ENCODE measurements around the gene MPL. TPM values are rescaled to one million over a fixed set of nuclear protein-coding genes. Genes with fewer than 3 reads are reported as not detected.

The MPL gene
- total and polyA plus RNA-seq, 2 of the 8 experiments (the other 6 are each of a cell fraction or from before 2014, with no cell fraction given), result 0.08 TPM; not detected in 1

GRCh38 chr1:43307458-43308158, 30.0 kb upstream of the MPL start:
- Histone ChIP-seq H3K18ac (ENCODE audit: extremely low read depth, low read length) (no peak overlapping the region), H2BK15ac (ENCODE audit: low read length) (no peak overlapping the region), H3K4me3 (ENCODE audit: extremely low read depth in 1 of 4, insufficient read depth in 2 of 4, low read depth in 3 of 4, low read length in 4 of 4) (no peak overlapping the region), H2BK20ac (ENCODE audit: low read length) (no peak overlapping the region), H3K27me3 (replicated peaks in 1 of 4; ENCODE audit: control insufficient read depth in 3 of 4, extremely low read depth in 1 of 4, insufficient read depth in 3 of 4, low read length in 3 of 4) (no peaks in the 10 kb centered on the region; a peak in 1 of 7 replicates), H3K4me2 (ENCODE audit: insufficient read depth in 1 of 2, low read depth in 2 of 2, low read length in 2 of 2) (no peak overlapping the region), H3K14ac (ENCODE audit: insufficient read length) (no peak overlapping the region), H3K79me1 (ENCODE audit: low read depth, low read length) (no peaks in the 10 kb centered on the region), H2BK5ac (ENCODE audit: low read depth, low read length) (no peak overlapping the region), H3K36me3 (ENCODE audit: control insufficient read depth in 2 of 4, insufficient read depth in 4 of 4, low read length in 3 of 4) (no peaks in the 10 kb centered on the region), H3K4ac (replicated peaks; ENCODE audit: insufficient read length, low read depth, low read length) (no peak overlapping the region), H3K9ac (replicated peaks in 1 of 4; ENCODE audit: extremely low read depth in 1 of 4, low read depth in 3 of 4, low read length in 3 of 4) (no peak overlapping the region), H3K23me2 (ENCODE audit: low read depth, low read length) (no peaks in the 10 kb centered on the region), H4K8ac (ENCODE audit: extremely low read depth, insufficient read depth, low read length) (no peak overlapping the region), H3K9me3 (ENCODE audit: insufficient read depth in 2 of 2, low read depth in 1 of 2, low read length in 1 of 2) (no peaks in the 10 kb centered on the region), H4K5ac (ENCODE audit: insufficient read length, low read depth, low read length) (no peak overlapping the region), H4K91ac (replicated peaks; ENCODE audit: insufficient read length, low read length) (no peak overlapping the region), H2BK120ac (replicated peaks; ENCODE audit: low read depth, low read length) (no peak overlapping the region), H3K79me2 (ENCODE audit: control insufficient read depth in 1 of 2, insufficient read depth in 2 of 2, low read length in 2 of 2) (no peaks in the 10 kb centered on the region), H3K27ac (ENCODE audit: low read depth, low read length) (no peak overlapping the region), H4K20me1 (replicated peaks in 1 of 2; ENCODE audit: control insufficient read depth in 1 of 2, insufficient read depth in 2 of 2, low read length in 2 of 2) (no peaks in the 10 kb centered on the region), H3K4me1 (replicated peaks in 1 of 4; ENCODE audit: control insufficient read depth in 3 of 4, insufficient read depth in 4 of 4, low read length in 3 of 4) (no peaks in the 10 kb centered on the region; a peak in 1 of 7 replicates), H2AK5ac (ENCODE audit: low read depth, low read length) (no peak overlapping the region), H2BK12ac (ENCODE audit: low read depth, low read length) (no peak overlapping the region), H2AFZ (ENCODE audit: low read length) (no peak overlapping the region), H3K56ac (replicated peaks; ENCODE audit: insufficient read length, low read depth, low read length) (no peak overlapping the region), H3K23ac (ENCODE audit: insufficient read length) (no peak overlapping the region)
- no peak for DNase-seq (ENCODE audit: low read depth in 1 of 2, low spot score in 2 of 2)
- ChIA-PET POLR2A (ENCODE audit: partially characterized antibody) (interaction anchor here (0.9 to 1.7 kb wide), 5 partner anchors 8 to 146 kb away, joined by 3 to 4 read pairs (median 4); partner anchors contain the start of genes HYI, MED8 and SZT2), CTCF (ENCODE audit: partially characterized antibody) (interaction anchor here (1.3 to 1.7 kb wide), 3 partner anchors 9 to 81 kb away, joined by 3 to 5 read pairs (median 4); partner anchors contain the start of gene MPL)
- 91% methylated on average over 9 of the region's 9 CpGs; no CpG with 5 or more reads in 1 of the 2 experiments for WGBS, 2 experiments (ENCODE audit: extremely low coverage in 1 of 2, insufficient coverage in 1 of 2, insufficient read length in 1 of 2, insufficient replicate concordance in 2 of 2, low coverage in 1 of 2, low lambda C conversion rate in 2 of 2, missing lambda C conversion rate in 1 of 2)
- no peak for FAIRE-seq
- TF ChIP-seq KDM4A (IDR thresholded peaks at IDR 0.05; ENCODE audit: low read depth, low read length, severe bottlenecking) (no peak), JUND (IDR thresholded peaks at IDR 0.05; ENCODE audit: low read length) (no peak), SRF (IDR thresholded peaks at IDR 0.05; ENCODE audit: low read depth, low read length) (no peak), RBBP5 (IDR thresholded peaks at IDR 0.05; ENCODE audit: borderline replicate concordance, low read depth, low read length) (no peak), RAD21 (IDR thresholded peaks at IDR 0.05 in 1 of 2, conservative IDR thresholded peaks at IDR 0.05 in 1 of 2; ENCODE audit: low read depth in 2 of 2, low read length in 2 of 2) (no peak), E2F6 (IDR thresholded peaks at IDR 0.05) (no peak), FOSL1 (IDR thresholded peaks at IDR 0.05; ENCODE audit: insufficient read depth, low read depth, low read length) (no peak), NANOG (IDR thresholded peaks at IDR 0.05; ENCODE audit: insufficient read depth, low read depth, low read length, poor library complexity, severe bottlenecking) (no peak), RXRA (IDR thresholded peaks at IDR 0.05; ENCODE audit: insufficient read depth, low read depth, low read length) (no peak), TAF1 (IDR thresholded peaks at IDR 0.05; ENCODE audit: low read depth, low read length) (no peak), CTBP2 (IDR thresholded peaks at IDR 0.05; ENCODE audit: borderline replicate concordance, insufficient read depth, insufficient read length, low read length) (no peak)
